Keratinocyte (primary cell): Measurements from ENCODE around the gene SLC19A1.

Source experiments
- EZH2 ChIP-seq: IDR thresholded peaks from one replicate; pipeline ENCODE4 v1.6.1; 2012; ENCODE audit warnings: inconsistent platforms, mild to moderate bottlenecking, low read length, moderate library complexity
- TF ChIP-seq, protein P1 (sequence below), 3 experiments: IDR thresholded peaks in 1 of 3; conservative IDR thresholded peaks in 1 of 3; optimal IDR thresholded peaks in 1 of 3; 2 replicates in 2 of 3; 3 replicates in 1 of 3; pipeline versions ENCODE3 to v1.5.1; 2011; ENCODE audit warnings: low read length in 3 of 3, mild to moderate bottlenecking in 3 of 3, moderate library complexity in 2 of 3, control low read depth in 1 of 3, inconsistent platforms in 1 of 3; ENCODE audit not compliant: insufficient read depth in 2 of 3; ENCODE audit errors: extremely low read depth in 1 of 3

DNA sequence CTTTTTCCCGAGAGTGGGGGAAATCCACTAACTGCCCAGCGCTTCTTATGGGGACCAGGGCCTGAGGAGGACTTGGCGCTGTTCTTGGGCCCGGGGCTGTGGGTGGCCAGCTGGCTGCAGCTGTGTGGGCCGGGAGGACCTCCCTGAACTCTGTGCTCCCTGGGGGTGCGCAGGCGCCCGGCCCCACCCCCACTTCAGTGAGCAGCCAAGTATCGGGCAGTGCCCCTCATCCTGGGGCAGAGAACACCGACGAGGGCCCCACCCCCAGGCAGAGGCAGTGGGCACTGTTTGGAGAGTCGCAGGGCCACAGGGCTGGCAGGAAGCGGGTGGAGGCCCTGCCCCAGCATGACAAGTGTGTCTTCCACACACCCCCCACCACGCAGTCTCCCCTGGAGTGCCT is 32.5 kb upstream of the SLC19A1 start:
- TF ChIP-seq, protein P1, sequence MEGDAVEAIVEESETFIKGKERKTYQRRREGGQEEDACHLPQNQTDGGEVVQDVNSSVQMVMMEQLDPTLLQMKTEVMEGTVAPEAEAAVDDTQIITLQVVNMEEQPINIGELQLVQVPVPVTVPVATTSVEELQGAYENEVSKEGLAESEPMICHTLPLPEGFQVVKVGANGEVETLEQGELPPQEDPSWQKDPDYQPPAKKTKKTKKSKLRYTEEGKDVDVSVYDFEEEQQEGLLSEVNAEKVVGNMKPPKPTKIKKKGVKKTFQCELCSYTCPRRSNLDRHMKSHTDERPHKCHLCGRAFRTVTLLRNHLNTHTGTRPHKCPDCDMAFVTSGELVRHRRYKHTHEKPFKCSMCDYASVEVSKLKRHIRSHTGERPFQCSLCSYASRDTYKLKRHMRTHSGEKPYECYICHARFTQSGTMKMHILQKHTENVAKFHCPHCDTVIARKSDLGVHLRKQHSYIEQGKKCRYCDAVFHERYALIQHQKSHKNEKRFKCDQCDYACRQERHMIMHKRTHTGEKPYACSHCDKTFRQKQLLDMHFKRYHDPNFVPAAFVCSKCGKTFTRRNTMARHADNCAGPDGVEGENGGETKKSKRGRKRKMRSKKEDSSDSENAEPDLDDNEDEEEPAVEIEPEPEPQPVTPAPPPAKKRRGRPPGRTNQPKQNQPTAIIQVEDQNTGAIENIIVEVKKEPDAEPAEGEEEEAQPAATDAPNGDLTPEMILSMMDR (optimal IDR thresholded peaks at IDR 0.05 in 1 of 3, IDR thresholded peaks at IDR 0.05 in 1 of 3, conservative IDR thresholded peaks at IDR 0.05 in 1 of 3; ENCODE audit: extremely low read depth in 1 of 3, insufficient read depth in 2 of 3, low read length in 3 of 3): no peak
- no peak for TF ChIP-seq EZH2
